IMR-90 (cell line): ENCODE data around the gene TBC1D24. TPM values are rescaled to one million over a fixed set of nuclear protein-coding genes. Genes with fewer than 3 reads are reported as not detected.

ENCODE experiments used
- ATAC-seq: fragments of 200-7000 bp; cut with Tn5 transposase; 2 replicates; pipeline ENCODE4 v1.9.1; 2020; ENCODE audit warnings: low read depth, mild to moderate bottlenecking, moderate library complexity
- BruUV-seq: library from RNA; stranded (reverse); fragments of 400-500 nt; replicated peaks from 2 replicates; lab custom pipeline; 2021; lab: Mats Ljungman, UMichigan
- CTCF ChIA-PET: fragments of 300-600 bp; formaldehyde crosslinking; extraction: SDS; loops from one replicate; lab custom pipeline; 2021; ENCODE audit warnings: antibody characterized with exemption; lab: Yijun Ruan, JAX
- POLR2A ChIA-PET: fragments of 300-600 bp; sonication (Branson Sonifier 250); formaldehyde crosslinking; loops from one replicate; lab custom pipeline; 2022; ENCODE audit warnings: antibody characterized with exemption; ENCODE audit not compliant: unreplicated experiment; lab: Charles Lee
- DNase-seq: peaks from one replicate; pipeline ENCODE4 v3.0.0; 2013
- H2AFZ ChIP-seq: replicated peaks from 2 replicates; pipeline ENCODE3; 2013; ENCODE audit warnings: low read length, mild to moderate bottlenecking; ENCODE audit not compliant: poor library complexity
- H2AK5ac ChIP-seq: 2 replicates; pipeline ENCODE4 v1.6.1; 2013; ENCODE audit warnings: low read depth, low read length, inconsistent platforms
- H2AK9ac ChIP-seq: replicated peaks from 2 replicates; pipeline ENCODE3; 2013; ENCODE audit warnings: mild to moderate bottlenecking, low read depth, low read length, moderate library complexity; ENCODE audit not compliant: poor library complexity
- H2BK120ac ChIP-seq: 2 replicates; pipeline ENCODE4 v1.6.1; 2013; ENCODE audit warnings: low read depth, low read length, inconsistent platforms
- H2BK15ac ChIP-seq: 3 replicates; pipeline ENCODE4 v1.6.1; 2013; ENCODE audit warnings: low read depth, low read length, inconsistent platforms
- H2BK20ac ChIP-seq: 2 replicates; pipeline ENCODE4 v1.6.1; 2013; ENCODE audit warnings: low read depth, mild to moderate bottlenecking, inconsistent platforms, low read length, moderate library complexity
- H2BK5ac ChIP-seq: 2 replicates; pipeline ENCODE4 v1.6.1; 2013; ENCODE audit warnings: mild to moderate bottlenecking, low read depth, low read length, inconsistent platforms; ENCODE audit not compliant: poor library complexity, severe bottlenecking
- H3K14ac ChIP-seq: replicated peaks from 2 replicates; pipeline ENCODE4 v1.6.1; 2013; ENCODE audit warnings: low read depth, low read length, inconsistent platforms
- H3K18ac ChIP-seq: 2 replicates; pipeline ENCODE4 v1.6.1; 2013; ENCODE audit warnings: low read depth, low read length, control low read depth
- H3K23ac ChIP-seq: 2 replicates; pipeline ENCODE4 v1.6.1; 2013; ENCODE audit warnings: low read depth, low read length, inconsistent platforms
- H3K27ac ChIP-seq: 2 replicates; pipeline ENCODE4 v1.5.1; 2013; ENCODE audit warnings: mild to moderate bottlenecking, control low read depth, low read length; ENCODE audit not compliant: insufficient read depth
- H3K27me3 ChIP-seq: 2 replicates; pipeline ENCODE4 v1.6.1; 2013; ENCODE audit warnings: low read length; ENCODE audit not compliant: control insufficient read depth, insufficient read depth
- H3K36me3 ChIP-seq: 2 replicates; pipeline ENCODE4 v1.6.1; 2013; ENCODE audit warnings: low read length, mixed read lengths; ENCODE audit not compliant: control insufficient read depth, insufficient read depth
- H3K4ac ChIP-seq: 2 replicates; pipeline ENCODE4 v1.6.1; 2013; ENCODE audit warnings: low read depth, low read length, inconsistent platforms
- H3K4me1 ChIP-seq: 2 replicates; pipeline ENCODE4 v1.6.1; 2013; ENCODE audit warnings: low read length, mixed read lengths; ENCODE audit not compliant: control insufficient read depth, insufficient read depth
- H3K4me2 ChIP-seq: 2 replicates; pipeline ENCODE4 v1.6.1; 2013; ENCODE audit warnings: low read depth, mild to moderate bottlenecking, control low read depth, low read length, moderate library complexity
- H3K4me3 ChIP-seq: 2 replicates; pipeline ENCODE4 v1.5.1; 2013; ENCODE audit warnings: low read depth, mild to moderate bottlenecking, control low read depth, low read length, moderate library complexity; ENCODE audit not compliant: insufficient read depth
- H3K56ac ChIP-seq: 2 replicates; pipeline ENCODE4 v1.6.1; 2013; ENCODE audit warnings: low read length, inconsistent platforms; ENCODE audit not compliant: insufficient read depth; ENCODE audit errors: extremely low read depth
- H3K79me1 ChIP-seq, 2 experiments: 2 replicates each; pipeline ENCODE4 v1.6.1; 2013; ENCODE audit warnings: low read length in 2 of 2, inconsistent platforms in 1 of 2, low read depth in 1 of 2
- H3K9ac ChIP-seq: 2 replicates; pipeline ENCODE4 v1.6.1; 2013; ENCODE audit warnings: low read depth, low read length, control low read depth
- H3K9me1 ChIP-seq: 2 replicates; pipeline ENCODE4 v1.6.1; 2013; ENCODE audit warnings: low read length, inconsistent platforms; ENCODE audit not compliant: insufficient read depth
- H3K9me3 ChIP-seq: 2 replicates; pipeline ENCODE4 v1.6.1; 2013; ENCODE audit warnings: low read length; ENCODE audit not compliant: control insufficient read depth, insufficient read depth
- H4K20me1 ChIP-seq: 2 replicates; pipeline ENCODE4 v1.6.1; 2013; ENCODE audit warnings: low read length, inconsistent platforms; ENCODE audit not compliant: insufficient read depth
- H4K5ac ChIP-seq: 2 replicates; pipeline ENCODE4 v1.6.1; 2013; ENCODE audit warnings: mild to moderate bottlenecking, low read depth, low read length, control low read depth
- H4K8ac ChIP-seq, 2 experiments: 2 replicates each; pipeline ENCODE4 v1.6.1; 2013; ENCODE audit warnings: low read depth in 2 of 2, low read length in 2 of 2, control low read depth in 1 of 2, inconsistent platforms in 1 of 2
- H4K91ac ChIP-seq: 2 replicates; pipeline ENCODE4 v1.6.1; 2013; ENCODE audit warnings: low read depth, low read length, inconsistent platforms; ENCODE audit not compliant: insufficient read depth
- BHLHE40 ChIP-seq: fragments of 150-350 bp; IDR thresholded peaks from 2 replicates; pipeline ENCODE4 v1.6.1; 2016; ENCODE audit warnings: mild to moderate bottlenecking, low read depth, low read length
- MAFK ChIP-seq: IDR thresholded peaks from 2 replicates; pipeline ENCODE4 v1.6.1; 2012; ENCODE audit warnings: low read depth, low read length, improper control_type of control experiment
- MXI1 ChIP-seq: IDR thresholded peaks from 2 replicates; pipeline ENCODE4 v1.6.1; 2012; ENCODE audit warnings: low read depth, mild to moderate bottlenecking, low read length, moderate library complexity, borderline replicate concordance
- NFE2L2 ChIP-seq: fragments of 150-350 bp; IDR thresholded peaks from 2 replicates; pipeline ENCODE4 v1.6.1; 2016; ENCODE audit warnings: low read depth, mild to moderate bottlenecking, low read length
- POLR2A ChIP-seq: IDR thresholded peaks from 2 replicates; pipeline ENCODE4 v1.6.1; 2012; ENCODE audit warnings: mild to moderate bottlenecking, low read depth, low read length
- RAD21 ChIP-seq: IDR thresholded peaks from 2 replicates; pipeline ENCODE4 v1.6.1; 2012; ENCODE audit warnings: low read length, improper control_type of control experiment
- WGBS, 2 experiments: methylation state at CpG; one replicate each; pipeline versions ENCODE4 v1.1.5 to v1.1.7; 2013; ENCODE audit warnings: missing lambda C conversion rate in 2 of 2; ENCODE audit not compliant: insufficient read length in 1 of 2; ENCODE audit errors: extremely low coverage in 2 of 2; 5-methylcytosine and 5-hydroxymethylcytosine counted together
- dilution Hi-C: fragments of 300-500 bp; cut with HindIII; formaldehyde crosslinking; loops from one replicate; pipeline ENCODE4 v1.14.3; 2018; ENCODE audit warnings: low sequenced_read_pairs; ENCODE audit not compliant: unreplicated experiment
- in situ Hi-C: fragments of 300-500 bp; cut with MboI; formaldehyde crosslinking; loops from 3 replicates; pipeline ENCODE4 v1.14.3; 2019; ENCODE audit warnings: low sequenced_read_pairs, inconsistent platforms, mixed read lengths
- intact Hi-C: fragments of 100-400 bp; cut with micrococcal nuclease; formaldehyde crosslinking; loops from 2 replicates; pipeline ENCODE4 v1.10.0; 2022
- polyA plus RNA-seq, 3 experiments: library from polyadenylated mRNA; depleted of rRNA; stranded (reverse); fragments of >200 nt; gene quantifications; 2 replicates each; pipeline ENCODE4 v1.2.3, GENCODE V29; 2012; ENCODE audit warnings: low replicate concordance in 1 of 3
- total RNA-seq: library from RNA; depleted of rRNA; stranded (reverse); fragments of >200 nt; gene quantifications from 2 replicates; pipeline ENCODE4 v1.2.3, GENCODE V29; 2012

Gene TBC1D24
- total and polyA plus RNA-seq, 2 of the 4 experiments (the other 2 are of a cell fraction), result 7.5 to 13.4 TPM

GRCh38 chr16:2455081-2455845 lies 19.7 kb upstream of the TBC1D24 start:
- Histone ChIP-seq H2BK120ac (no peak overlapping the region), H4K20me1 (peaks cover 5% of the 10 kb centered on the region; the same call in 1 of the 2 replicates), H2BK15ac (no peak overlapping the region), H3K4ac (no peak overlapping the region), H3K14ac (no peak overlapping the region), H4K91ac (no peak overlapping the region), H2BK20ac (no peak overlapping the region), H3K18ac (no peak overlapping the region), H3K9me3 (no peaks in the 10 kb centered on the region), H3K36me3 (peaks cover 29% of the 10 kb centered on the region), H3K4me3 (no peak overlapping the region), H4K8ac (no peak overlapping the region), H3K4me2 (no peak overlapping the region), H3K4me1 (peaks cover 5% of the 10 kb centered on the region; the same call in 1 of the 2 replicates), H3K79me1 (peaks cover 6 to 46% of the 10 kb centered on the region in 2 experiments; a peak in 3 of 4 replicates), H3K9ac (no peak overlapping the region), H3K27ac (no peak overlapping the region), H3K23ac (no peak overlapping the region), H2AFZ (peak overlapping the region; percentile 11), H2AK5ac (no peak overlapping the region), H3K9me1 (no peaks in the 10 kb centered on the region), H3K27me3 (no peaks in the 10 kb centered on the region), H4K5ac (no peak overlapping the region), H3K56ac (no peak overlapping the region), H2BK5ac (no peak overlapping the region), H2AK9ac (peak overlapping the region; percentile 65)
- in situ Hi-C loops (no loop called here), dilution Hi-C loops (no loop called here), intact Hi-C loops (no loop called here)
- CTCF ChIA-PET, result no interaction called here
- POLR2A ChIA-PET, result no interaction called here
- no peak for DNase-seq
- BruUV-seq, result no TSS peak
- no peak for ATAC-seq
- TF ChIP-seq BHLHE40 (no peak), NFE2L2 (no peak), RAD21 (no peak), POLR2A (no peak), MXI1 (no peak), MAFK (no peak)
- 95% methylated on average over 15 of the region's 28 CpGs; no CpG with 5 or more reads in 1 of the 2 experiments for WGBS, 2 experiments
